Calu3 (cell line): ENCODE measurements around the gene CASK. TPM values are rescaled to one million over a fixed set of nuclear protein-coding genes. Genes with fewer than 3 reads are reported as not detected.

Experiments
- BruUV-seq: library from RNA; stranded (reverse); fragments of 400-500 nt; replicated peaks from 2 replicates; lab custom pipeline; 2021; lab: Mats Ljungman, UMichigan
- CTCF ChIA-PET: fragments of 300-600 bp; sonication (Branson Sonifier 250); formaldehyde crosslinking; loops from one replicate; lab custom pipeline; 2022; ENCODE audit warnings: antibody characterized with exemption; lab: Charles Lee
- DNase-seq: peaks from one replicate; pipeline ENCODE4 v3.0.0; 2022
- H3K27ac Mint-ChIP-seq: one replicate; pipeline ENCODE4 v1.8.0; 2022; ENCODE audit warnings: mixed read lengths; ENCODE audit not compliant: unreplicated experiment
- H3K27me3 Mint-ChIP-seq: one replicate; pipeline ENCODE4 v1.8.0; 2022; ENCODE audit warnings: mixed read lengths; ENCODE audit not compliant: unreplicated experiment
- H3K36me3 Mint-ChIP-seq: one replicate; pipeline ENCODE4 v1.8.0; 2022; ENCODE audit warnings: mild to moderate bottlenecking, moderate library complexity, mixed read lengths; ENCODE audit not compliant: insufficient read depth, unreplicated experiment
- H3K4me1 Mint-ChIP-seq: one replicate; pipeline ENCODE4 v1.8.0; 2022; ENCODE audit warnings: mild to moderate bottlenecking, low read depth, mixed read lengths; ENCODE audit not compliant: unreplicated experiment
- H3K4me3 Mint-ChIP-seq: one replicate; pipeline ENCODE4 v1.8.0; 2022; ENCODE audit warnings: mild to moderate bottlenecking, low read depth, moderate library complexity, mixed read lengths; ENCODE audit not compliant: unreplicated experiment
- H3K9me3 Mint-ChIP-seq: one replicate; pipeline ENCODE4 v1.8.0; 2022; ENCODE audit warnings: low read depth, mixed read lengths; ENCODE audit not compliant: unreplicated experiment
- CTCF ChIP-seq: fragments of 200-600 bp; IDR thresholded peaks from one replicate; pipeline ENCODE4 v1.8.0; 2022; ENCODE audit warnings: antibody characterized with exemption; ENCODE audit not compliant: unreplicated experiment
- intact Hi-C: fragments of 100-400 bp; cut with micrococcal nuclease; formaldehyde crosslinking; loops from one replicate; pipeline ENCODE4 v1.10.0; 2022; ENCODE audit not compliant: unreplicated experiment
- total RNA-seq: library from RNA; stranded (reverse); gene quantifications from 2 replicates; pipeline ENCODE4 v1.2.3, GENCODE V29; 2022

CASK gene
- total RNA-seq, 1 experiment from 2014 or later, result 157 TPM

GRCh38 chrX:41789374-41789773 is 134.0 kb downstream of the CASK start:
- peaks cover 5% of the 10 kb centered on the region for H3K36me3 Mint-ChIP-seq
- no TSS peak for BruUV-seq
- H3K27me3 Mint-ChIP-seq, result no peaks in the 10 kb centered on the region
- peaks cover 10% of the 10 kb centered on the region for H3K4me1 Mint-ChIP-seq
- intact Hi-C loops, result no loop called here
- CTCF ChIA-PET, result no interaction called here
- no peak overlapping the region for H3K4me3 Mint-ChIP-seq
- H3K9me3 Mint-ChIP-seq, result no peaks in the 10 kb centered on the region
- peak overlapping the region; percentile 27 for H3K27ac Mint-ChIP-seq
- TF ChIP-seq CTCF, result no peak
- no peak for DNase-seq

GRCh38 chrX:41785685-41786084 is 137.7 kb downstream of the CASK start:
- Mint-ChIP-seq H3K27ac (no peak overlapping the region), H3K9me3 (no peaks in the 10 kb centered on the region), H3K4me1 (peaks cover 10% of the 10 kb centered on the region), H3K4me3 (no peak overlapping the region), H3K27me3 (no peaks in the 10 kb centered on the region), H3K36me3 (peaks cover 5% of the 10 kb centered on the region)
- CTCF ChIA-PET, result interaction anchor here (0.7 kb wide), 1 partner anchor 1563 kb away, joined by 5 read pairs; no protein-coding TSS in a partner anchor
- BruUV-seq, result no TSS peak
- intact Hi-C loops, result no loop called here
- DNase-seq, result no peak
- no peak for TF ChIP-seq CTCF

- intact Hi-C loops, result loop anchor here (5.0 kb wide), 1 partner anchor 896 kb away; no protein-coding TSS in a partner anchor
- H3K9me3 Mint-ChIP-seq, result no peaks in the 10 kb centered on the region
- H3K27ac Mint-ChIP-seq, result no peak overlapping the region
- TF ChIP-seq CTCF, result peak; percentile 59
- H3K27me3 Mint-ChIP-seq, result no peaks in the 10 kb centered on the region
- H3K4me1 Mint-ChIP-seq, result no peaks in the 10 kb centered on the region
- peak; percentile 18 for DNase-seq
- H3K36me3 Mint-ChIP-seq, result no peaks in the 10 kb centered on the region
- BruUV-seq, result no TSS peak
- CTCF ChIA-PET, result interaction anchor here (1.1 to 1.3 kb wide), 2 partner anchors 18 to 136 kb away, joined by 3 to 5 read pairs; no protein-coding TSS in a partner anchor
- H3K4me3 Mint-ChIP-seq, result no peak overlapping the region
Measured at GRCh38 chrX:41781500-41781899, 141.9 kb downstream of the CASK start.

GRCh38 chrX:41779941-41780340 is 143.4 kb downstream of the CASK start:
- DNase-seq, result no peak
- no TSS peak for BruUV-seq
- CTCF ChIA-PET, result no interaction called here
- TF ChIP-seq CTCF, result no peak
- Mint-ChIP-seq H3K27ac (no peak overlapping the region), H3K36me3 (no peaks in the 10 kb centered on the region), H3K27me3 (no peaks in the 10 kb centered on the region), H3K4me1 (no peaks in the 10 kb centered on the region), H3K4me3 (no peak overlapping the region), H3K9me3 (no peaks in the 10 kb centered on the region)
- intact Hi-C loops, result loop anchor here (5.0 kb wide), 1 partner anchor 897 kb away; no protein-coding TSS in a partner anchor
